Fibroblast of lung (primary cell): ENCODE results near the gene ITPKB. TPM values are rescaled to one million over a fixed set of nuclear protein-coding genes. Genes with fewer than 3 reads are reported as not detected.

ENCODE experiments used
- DNase-seq, 2 donors: peaks; one replicate each; pipeline versions ENCODE4 v3.0.0 to v3.0.0-alpha.2; 2010; ENCODE audit warnings: low read depth in 2 of 2
- H2AFZ ChIP-seq: 2 replicates; pipeline ENCODE4 v1.5.1; 2012; ENCODE audit warnings: low read length, control low read depth, inconsistent platforms
- H3K27ac ChIP-seq: 2 replicates; pipeline ENCODE4 v1.5.1; 2011; ENCODE audit warnings: low read length, control low read depth; ENCODE audit not compliant: insufficient read depth
- H3K27me3 ChIP-seq: 2 replicates; pipeline ENCODE4 v1.5.1; 2011; ENCODE audit warnings: mild to moderate bottlenecking, low read length; ENCODE audit not compliant: control insufficient read depth, insufficient read depth
- H3K36me3 ChIP-seq: 2 replicates; pipeline ENCODE4 v1.5.1; 2011; ENCODE audit warnings: low read length; ENCODE audit not compliant: control insufficient read depth, insufficient read depth
- H3K4me1 ChIP-seq: 2 replicates; pipeline ENCODE4 v1.5.1; 2011; ENCODE audit warnings: low read length; ENCODE audit not compliant: control insufficient read depth, insufficient read depth; ENCODE audit errors: extremely low read depth
- H3K4me2 ChIP-seq: 2 replicates; pipeline ENCODE4 v1.5.1; 2011; ENCODE audit warnings: low read length, control low read depth; ENCODE audit not compliant: insufficient read depth; ENCODE audit errors: extremely low read depth
- H3K4me3 ChIP-seq, 4 experiments: fragments of 200-600 bp in 1 of 4; sonication (generic) in 1 of 4; replicated peaks in 1 of 4; 2 replicates each; pipeline ENCODE4 v1.5.1; 2011 to 2016; ENCODE audit warnings: low read length in 4 of 4, low read depth in 3 of 4, mild to moderate bottlenecking in 3 of 4, control low read depth in 2 of 4, inconsistent platforms in 1 of 4, mixed read lengths in 1 of 4; ENCODE audit not compliant: insufficient read depth in 1 of 4; ENCODE audit errors: control extremely low read depth in 1 of 4
- H3K79me2 ChIP-seq: 2 replicates; pipeline ENCODE4 v1.5.1; 2012; ENCODE audit warnings: mild to moderate bottlenecking, low read length, inconsistent platforms; ENCODE audit not compliant: control insufficient read depth, insufficient read depth
- H3K9ac ChIP-seq: 2 replicates; pipeline ENCODE4 v1.5.1; 2011; ENCODE audit warnings: mild to moderate bottlenecking, low read length, control low read depth; ENCODE audit not compliant: insufficient read depth
- H3K9me3 ChIP-seq: 2 replicates; pipeline ENCODE4 v1.5.1; 2012; ENCODE audit warnings: low read depth, low read length; ENCODE audit not compliant: control insufficient read depth, insufficient read depth
- H4K20me1 ChIP-seq: 2 replicates; pipeline ENCODE4 v1.5.1; 2011; ENCODE audit warnings: low read length; ENCODE audit not compliant: control insufficient read depth, insufficient read depth; ENCODE audit errors: extremely low read depth
- EZH2 ChIP-seq: IDR thresholded peaks from 2 replicates; pipeline ENCODE4 v1.5.1; 2012; ENCODE audit warnings: low read length, control low read depth, mild to moderate bottlenecking; ENCODE audit errors: missing control alignments
- polyA plus RNA-seq, 2 donors: library from polyadenylated mRNA; depleted of rRNA in 1 of 2; stranded (reverse) in 1 of 2; unstranded in 1 of 2; fragments of >200 nt; gene quantifications; 2 replicates each; pipeline ENCODE4 v1.2.1, GENCODE V29; 2011 to 2012; ENCODE audit warnings: missing spikeins in 1 of 2
- total RNA-seq: library from RNA; depleted of rRNA; stranded (reverse); fragments of >200 nt; gene quantifications from 2 replicates; pipeline ENCODE4 v1.2.1, GENCODE V29; 2014
- TF ChIP-seq, protein P1 (sequence below), 2 donors: IDR thresholded peaks in 1 of 2; conservative IDR thresholded peaks in 1 of 2; 1 replicate in 1 of 2; 2 replicates in 1 of 2; pipeline ENCODE4 v1.5.1; 2011 to 2012; ENCODE audit warnings: low read length in 2 of 2, control low read depth in 1 of 2, inconsistent platforms in 1 of 2, low read depth in 1 of 2, mild to moderate bottlenecking in 1 of 2

Gene ITPKB
- total and polyA plus RNA-seq, 2 donors (not counting 1 experiment from before 2014, with no cell fraction given), result 10.2 to 32.4 TPM

DNA sequence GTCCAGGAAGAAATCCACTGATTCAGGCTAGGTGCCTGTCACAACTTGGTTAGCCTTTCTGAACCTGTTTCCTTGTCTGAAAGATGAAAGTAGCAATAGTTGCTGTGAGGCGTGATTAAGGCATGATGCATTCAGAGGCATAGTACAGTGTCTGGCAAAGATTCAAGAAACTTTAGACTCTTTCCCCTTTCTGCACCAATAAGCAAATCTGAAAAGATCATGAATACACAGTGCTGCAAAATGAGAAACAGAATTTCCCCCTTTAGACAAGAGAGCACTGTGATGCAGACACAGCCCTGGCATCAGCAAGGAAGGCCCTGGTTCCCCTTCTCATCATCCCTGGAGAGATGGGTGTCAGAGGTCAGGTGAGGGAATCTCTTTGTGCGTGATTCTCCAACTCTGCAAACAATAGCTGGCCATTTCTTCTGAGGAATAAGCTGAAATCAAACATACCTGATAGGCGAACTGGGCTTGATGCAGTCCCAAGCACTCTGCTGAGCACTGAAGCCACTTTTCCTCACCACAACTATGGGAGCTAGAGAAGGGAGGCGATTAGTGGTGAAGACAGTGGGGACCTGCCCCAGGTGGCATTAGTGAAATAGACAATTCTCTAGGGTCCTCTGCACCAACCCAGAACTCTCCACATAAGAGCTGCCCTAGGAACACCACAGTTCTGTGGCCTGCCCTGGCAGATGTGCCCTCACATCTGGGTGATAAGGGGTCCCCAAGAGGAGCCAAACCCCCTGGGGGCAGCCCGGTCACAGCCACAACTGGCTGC is 41.7 kb downstream of the ITPKB start:
- no peak overlapping the region for H2AFZ ChIP-seq
- no peaks in the 10 kb centered on the region for H3K9me3 ChIP-seq
- peaks cover 25% of the 10 kb centered on the region for H3K4me1 ChIP-seq
- peak; percentile 82 to 85 for DNase-seq
- H3K27me3 ChIP-seq, result no peaks in the 10 kb centered on the region
- TF ChIP-seq EZH2, result no peak
- TF ChIP-seq, protein P1, sequence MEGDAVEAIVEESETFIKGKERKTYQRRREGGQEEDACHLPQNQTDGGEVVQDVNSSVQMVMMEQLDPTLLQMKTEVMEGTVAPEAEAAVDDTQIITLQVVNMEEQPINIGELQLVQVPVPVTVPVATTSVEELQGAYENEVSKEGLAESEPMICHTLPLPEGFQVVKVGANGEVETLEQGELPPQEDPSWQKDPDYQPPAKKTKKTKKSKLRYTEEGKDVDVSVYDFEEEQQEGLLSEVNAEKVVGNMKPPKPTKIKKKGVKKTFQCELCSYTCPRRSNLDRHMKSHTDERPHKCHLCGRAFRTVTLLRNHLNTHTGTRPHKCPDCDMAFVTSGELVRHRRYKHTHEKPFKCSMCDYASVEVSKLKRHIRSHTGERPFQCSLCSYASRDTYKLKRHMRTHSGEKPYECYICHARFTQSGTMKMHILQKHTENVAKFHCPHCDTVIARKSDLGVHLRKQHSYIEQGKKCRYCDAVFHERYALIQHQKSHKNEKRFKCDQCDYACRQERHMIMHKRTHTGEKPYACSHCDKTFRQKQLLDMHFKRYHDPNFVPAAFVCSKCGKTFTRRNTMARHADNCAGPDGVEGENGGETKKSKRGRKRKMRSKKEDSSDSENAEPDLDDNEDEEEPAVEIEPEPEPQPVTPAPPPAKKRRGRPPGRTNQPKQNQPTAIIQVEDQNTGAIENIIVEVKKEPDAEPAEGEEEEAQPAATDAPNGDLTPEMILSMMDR (conservative IDR thresholded peaks at IDR 0.05 in 1 of 2, IDR thresholded peaks at IDR 0.05 in 1 of 2; ENCODE audit: low read depth in 1 of 2, low read length in 2 of 2), result no peak
- H3K9ac ChIP-seq, result no peak overlapping the region
- peak overlapping the region; percentile 7 for H3K27ac ChIP-seq
- no peak overlapping the region for H3K4me3 ChIP-seq
- H3K4me2 ChIP-seq, result no peak overlapping the region
- H4K20me1 ChIP-seq, result no peaks in the 10 kb centered on the region
- no peaks in the 10 kb centered on the region for H3K36me3 ChIP-seq
- no peaks in the 10 kb centered on the region for H3K79me2 ChIP-seq

DNA sequence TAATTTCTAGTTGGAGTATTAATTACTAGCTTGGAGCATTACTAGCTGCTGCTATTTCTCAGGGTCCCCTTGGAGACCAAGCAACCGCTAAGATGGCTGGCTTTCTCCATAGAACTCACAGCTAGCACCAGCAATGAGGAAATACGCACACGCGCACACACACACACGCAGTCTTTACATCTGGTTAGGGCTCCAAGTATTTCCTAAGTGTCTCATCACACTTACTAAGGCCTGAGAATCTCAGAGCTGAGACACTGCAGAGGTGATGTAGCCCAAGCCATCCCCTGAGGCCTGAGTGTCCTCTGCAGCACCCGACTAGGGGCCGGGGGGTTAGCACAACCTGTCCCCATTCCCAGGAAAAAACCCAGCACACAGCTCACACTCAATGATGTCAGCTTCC is 42.5 kb downstream of the ITPKB start:
- H3K4me2 ChIP-seq, result no peak overlapping the region
- peaks cover 20% of the 10 kb centered on the region for H3K4me1 ChIP-seq
- H3K9me3 ChIP-seq, result no peaks in the 10 kb centered on the region
- H2AFZ ChIP-seq, result no peak overlapping the region
- no peaks in the 10 kb centered on the region for H4K20me1 ChIP-seq
- H3K36me3 ChIP-seq, result no peaks in the 10 kb centered on the region
- H3K4me3 ChIP-seq, result no peak overlapping the region
- DNase-seq, result peak in 1 of 2 donors; percentile 30
- no peaks in the 10 kb centered on the region for H3K79me2 ChIP-seq
- no peaks in the 10 kb centered on the region for H3K27me3 ChIP-seq
- H3K27ac ChIP-seq, result no peak overlapping the region
- no peak for TF ChIP-seq EZH2
- TF ChIP-seq, protein P1 (conservative IDR thresholded peaks at IDR 0.05 in 1 of 2, IDR thresholded peaks at IDR 0.05 in 1 of 2; ENCODE audit: low read depth in 1 of 2, low read length in 2 of 2), result no peak
- H3K9ac ChIP-seq, result no peak overlapping the region

DNA sequence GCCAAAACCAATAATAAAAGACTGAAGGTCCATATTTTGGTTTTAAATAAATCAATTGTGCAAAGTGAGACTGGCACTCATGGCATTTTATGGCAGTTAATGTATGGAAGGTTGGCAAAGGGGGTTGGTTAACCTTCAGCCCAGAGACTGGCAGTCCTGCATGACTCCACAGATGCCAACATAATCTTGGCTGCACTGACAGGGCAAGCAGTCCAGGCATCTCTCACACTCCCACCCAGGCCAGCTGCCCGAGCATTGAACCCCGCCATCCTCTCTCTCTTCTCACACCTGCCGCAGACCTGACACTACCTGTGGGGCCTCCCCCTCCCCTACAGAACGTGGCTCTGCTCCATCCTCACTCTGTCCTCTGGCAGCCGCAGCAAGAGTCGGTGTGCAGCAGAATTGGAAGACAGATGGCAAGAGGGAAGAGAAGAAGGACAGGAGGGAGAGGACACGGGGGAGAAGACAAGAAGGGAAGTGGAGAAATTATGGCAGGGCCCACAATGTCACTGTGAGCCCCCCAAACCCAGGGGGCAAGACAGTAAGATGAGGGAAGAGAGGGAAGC is 43.7 kb downstream of the ITPKB start:
- Histone ChIP-seq H3K27me3 (no peaks in the 10 kb centered on the region), H3K4me2 (no peak overlapping the region), H3K9me3 (no peaks in the 10 kb centered on the region), H3K4me3 (no peak overlapping the region), H2AFZ (no peak overlapping the region), H3K27ac (no peak overlapping the region), H4K20me1 (no peaks in the 10 kb centered on the region), H3K79me2 (no peaks in the 10 kb centered on the region), H3K4me1 (peaks cover 20% of the 10 kb centered on the region), H3K9ac (no peak overlapping the region), H3K36me3 (no peaks in the 10 kb centered on the region)
- DNase-seq, result no peak
- TF ChIP-seq, protein P1 (conservative IDR thresholded peaks at IDR 0.05 in 1 of 2, IDR thresholded peaks at IDR 0.05 in 1 of 2; ENCODE audit: low read depth in 1 of 2, low read length in 2 of 2), result no peak
